Measurements from ENCODE around the gene BHLHE23.

The BHLHE23 gene

DNA sequence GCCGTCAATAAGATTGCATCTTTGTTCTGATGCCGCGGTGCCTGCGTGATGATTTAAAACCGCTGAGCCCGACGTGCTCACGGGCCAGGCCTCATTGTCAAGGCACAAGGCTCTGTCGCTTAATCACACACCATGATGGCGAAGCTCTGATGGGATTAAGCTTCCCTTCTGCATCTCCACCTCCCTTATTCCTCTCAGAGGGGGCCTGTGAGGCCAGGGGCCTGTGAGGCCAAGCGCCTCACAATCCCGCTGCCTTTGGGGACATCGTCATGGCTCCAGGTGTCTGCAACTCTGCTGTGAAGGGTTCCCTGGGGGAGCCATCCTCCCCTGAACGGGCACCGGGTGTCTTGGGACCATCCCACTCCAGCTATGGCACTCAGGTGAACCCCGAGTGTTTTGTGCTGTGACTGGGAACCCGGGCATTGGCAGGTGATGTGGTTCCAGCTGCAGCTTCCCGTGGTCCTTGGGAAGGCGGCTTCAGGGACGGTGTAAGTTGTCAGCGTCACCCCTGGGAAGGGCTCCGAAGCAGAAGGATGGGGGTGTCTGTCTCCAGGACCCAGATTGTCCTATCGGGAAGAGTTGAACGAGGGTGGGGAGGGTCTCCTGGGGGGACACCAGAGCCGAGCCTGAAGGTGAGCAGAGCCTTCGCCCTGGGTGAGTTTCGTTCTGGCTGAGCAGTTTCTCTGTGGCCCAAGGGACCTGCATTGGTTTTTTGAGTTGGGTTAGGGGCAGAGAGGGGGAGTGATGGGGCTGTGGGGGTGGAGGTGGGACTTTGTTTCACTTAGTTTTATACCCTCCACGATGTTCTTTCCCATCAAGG is 18.0 kb upstream of the BHLHE23 start:
- DNase-seq = no peak

DNA sequence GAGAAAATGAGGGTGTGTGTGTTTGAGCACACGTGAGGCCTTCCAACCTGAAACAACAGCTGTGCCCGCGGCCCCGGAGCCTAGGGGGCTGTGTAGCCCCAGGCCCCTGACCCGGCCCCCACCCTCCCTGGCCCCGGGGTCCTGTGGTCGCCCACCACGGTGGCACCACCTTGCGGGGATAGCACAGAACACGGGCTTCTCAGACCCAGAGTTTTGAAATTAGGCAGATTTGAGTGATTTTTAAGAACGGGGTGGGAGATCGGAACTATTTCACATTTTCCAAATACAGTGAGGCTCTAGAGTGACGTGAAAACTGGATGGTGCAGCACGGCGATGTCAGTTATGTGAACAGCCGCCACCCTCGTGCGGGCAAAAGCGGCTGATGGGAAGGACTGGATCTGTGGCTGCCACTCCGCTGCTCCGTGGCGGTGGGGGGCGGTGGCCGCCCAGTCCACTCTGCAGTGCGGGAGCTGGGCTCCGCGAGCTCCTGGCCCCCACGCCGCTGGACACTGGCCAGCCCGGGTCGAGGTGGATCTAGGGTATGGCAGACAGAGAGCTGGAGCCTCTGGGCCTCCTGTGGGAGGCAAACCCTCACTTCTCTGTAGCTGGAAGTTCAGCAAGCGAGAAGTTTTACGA is 17.3 kb upstream of the BHLHE23 start:
- no peak for DNase-seq

DNA sequence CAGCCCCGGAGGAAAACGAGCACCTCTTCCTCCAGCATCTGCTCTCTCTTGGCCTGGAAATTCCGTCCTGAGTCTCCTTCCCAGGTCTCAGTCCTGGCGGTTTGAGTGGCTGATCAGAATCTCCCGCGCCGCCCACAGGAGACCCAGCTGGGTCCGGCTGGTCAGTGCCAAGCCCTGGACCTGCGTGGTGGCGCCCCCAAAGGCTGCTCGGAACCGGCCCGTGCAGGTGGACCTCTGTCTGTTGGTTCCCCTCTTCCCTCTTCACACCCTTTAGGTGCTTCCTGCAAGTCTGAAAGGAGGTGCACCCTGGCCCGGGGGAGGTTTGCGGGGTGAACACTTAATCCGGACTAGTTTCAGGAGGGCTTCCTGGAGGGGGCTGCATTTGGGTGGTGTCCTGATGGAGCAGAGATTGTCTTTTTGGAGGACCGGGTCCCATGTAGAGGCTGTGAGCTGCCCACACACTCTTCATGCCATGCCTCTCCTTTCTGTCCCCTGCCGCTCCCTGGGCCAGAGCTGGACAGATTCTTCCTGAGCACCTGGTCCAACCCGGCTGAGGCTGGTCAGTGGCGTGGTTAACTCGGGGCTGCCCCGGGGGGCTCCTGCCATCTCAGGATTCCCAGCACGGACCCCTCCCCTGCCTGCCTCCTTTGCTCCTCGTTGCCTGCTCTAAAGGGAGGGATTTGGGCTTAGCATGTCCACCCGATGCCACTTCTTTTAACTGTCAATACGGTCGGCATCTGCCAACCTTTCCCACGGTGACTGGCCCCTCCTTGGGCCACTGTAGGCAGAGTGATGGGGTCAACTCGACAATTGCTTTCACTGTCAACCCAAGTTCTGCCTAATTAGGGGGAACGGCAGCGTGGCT is 16.5 kb upstream of the BHLHE23 start:
- DNase-seq = no peak

DNA sequence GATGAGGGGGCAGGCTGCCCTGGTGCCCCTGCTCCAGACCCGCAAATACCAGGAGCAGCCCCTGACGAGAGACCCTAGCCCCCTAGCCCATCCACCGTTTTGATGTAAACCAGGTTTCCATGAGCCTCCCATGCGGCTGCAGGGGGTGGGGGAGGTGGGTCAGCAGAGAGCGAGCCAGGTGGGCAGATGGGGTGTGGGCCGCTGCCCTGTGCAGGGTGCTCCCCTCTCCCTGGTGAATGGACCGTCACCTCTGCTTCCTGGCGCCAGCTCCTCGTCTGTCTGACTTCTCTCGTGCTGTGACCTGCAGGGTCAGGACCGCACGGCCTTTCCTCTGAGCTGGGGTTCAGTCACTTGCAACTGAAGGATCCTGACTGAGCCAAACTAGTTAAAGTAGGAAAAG is 15.7 kb upstream of the BHLHE23 start:
- no peak for DNase-seq

DNA sequence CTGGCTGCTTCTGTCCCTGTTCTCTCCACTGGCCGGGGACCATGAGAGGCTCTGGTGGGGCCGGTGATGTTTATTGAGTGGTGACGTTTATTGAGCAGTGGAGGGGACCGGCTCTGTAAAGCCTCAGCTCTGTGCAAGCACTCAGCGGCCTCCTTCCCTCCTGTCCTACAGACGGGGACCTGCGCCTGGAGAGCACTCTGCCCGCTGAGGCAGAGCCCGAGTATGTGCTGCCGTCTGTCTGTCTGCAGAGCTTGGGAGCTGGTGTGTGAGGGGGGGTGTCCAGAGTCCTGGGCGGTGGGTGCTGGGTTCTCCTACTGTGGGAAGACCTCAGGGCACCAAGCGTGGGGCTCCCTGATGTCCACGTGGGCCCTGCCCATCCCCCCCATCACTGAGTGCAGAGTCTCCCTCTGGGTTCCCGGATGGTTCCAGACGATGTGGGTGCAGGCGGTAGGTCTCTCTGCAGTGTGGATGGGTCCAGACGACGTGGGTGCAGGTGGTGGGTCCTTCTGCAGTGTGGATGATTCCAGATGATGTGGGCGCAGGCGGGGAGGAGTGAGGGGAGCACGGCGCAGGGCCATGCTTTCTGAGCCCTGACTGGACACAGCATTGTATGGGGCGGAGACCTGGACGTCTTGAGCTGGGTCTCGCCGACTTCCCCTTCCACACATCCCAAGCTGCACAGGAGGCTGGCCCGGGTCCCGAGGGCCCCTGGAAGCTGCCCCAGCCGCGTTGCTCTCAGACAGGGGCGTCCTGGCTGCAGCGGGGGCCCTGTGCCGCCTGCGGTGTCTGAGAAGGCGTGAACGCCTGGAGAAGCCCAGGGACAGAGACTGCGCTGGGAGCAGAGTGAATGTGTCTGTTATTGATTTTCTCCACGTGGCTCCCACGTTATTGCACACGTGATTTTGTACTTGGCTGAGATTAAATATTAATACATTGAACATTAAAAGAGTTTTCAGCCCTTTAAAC is 14.9 kb upstream of the BHLHE23 start:
- DNase-seq = no peak

DNA sequence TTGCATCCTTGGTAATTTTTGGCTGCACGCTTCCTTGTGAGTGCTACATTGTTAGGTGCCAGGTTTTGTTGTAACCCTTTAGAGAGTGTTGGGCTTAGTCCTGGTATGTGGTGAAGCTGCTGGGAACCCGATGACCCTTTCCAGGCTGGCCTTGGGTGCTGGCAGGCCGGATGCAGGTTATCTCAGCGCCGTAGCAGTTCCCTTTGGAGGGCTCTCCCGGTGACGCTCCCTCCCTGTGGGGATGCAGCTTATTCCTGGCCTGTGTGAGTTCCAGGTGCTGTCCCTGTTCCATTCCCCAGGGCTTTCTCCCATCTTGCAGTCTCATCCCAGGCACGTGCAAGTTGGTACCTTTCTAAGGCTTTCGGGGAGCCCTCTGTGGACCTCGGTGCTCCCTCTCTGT is 13.9 kb upstream of the BHLHE23 start:
- no peak for DNase-seq

DNA sequence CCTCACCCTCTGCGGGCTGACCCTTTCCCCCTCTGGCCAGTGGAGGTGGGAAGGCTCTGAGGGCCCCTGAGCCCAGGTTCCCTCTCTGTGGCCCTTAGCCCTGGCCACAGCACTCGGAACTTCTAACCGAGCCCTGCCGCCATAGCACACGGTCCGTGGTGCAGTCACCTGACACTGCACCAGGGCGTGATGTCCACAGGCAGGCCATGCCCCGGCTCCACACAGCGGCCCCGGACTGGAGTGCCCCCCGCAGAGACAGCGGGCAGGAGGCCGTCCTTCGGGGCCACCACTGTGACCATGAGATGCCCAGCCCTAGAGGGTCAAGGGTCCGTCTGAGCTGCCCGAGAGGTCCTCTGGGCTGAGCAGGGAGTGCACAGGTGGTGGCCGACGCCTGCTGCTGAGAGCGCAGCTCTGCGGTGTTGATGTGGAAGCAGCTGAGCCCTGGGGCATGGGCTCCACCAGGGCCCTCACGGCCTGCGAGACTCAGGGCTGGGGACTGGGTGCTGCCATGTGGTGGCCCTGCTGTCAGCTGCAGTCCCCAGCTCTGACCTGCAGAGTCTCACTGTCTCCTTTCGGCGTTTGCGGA is 11.2 kb upstream of the BHLHE23 start:
- no peak for DNase-seq

DNA sequence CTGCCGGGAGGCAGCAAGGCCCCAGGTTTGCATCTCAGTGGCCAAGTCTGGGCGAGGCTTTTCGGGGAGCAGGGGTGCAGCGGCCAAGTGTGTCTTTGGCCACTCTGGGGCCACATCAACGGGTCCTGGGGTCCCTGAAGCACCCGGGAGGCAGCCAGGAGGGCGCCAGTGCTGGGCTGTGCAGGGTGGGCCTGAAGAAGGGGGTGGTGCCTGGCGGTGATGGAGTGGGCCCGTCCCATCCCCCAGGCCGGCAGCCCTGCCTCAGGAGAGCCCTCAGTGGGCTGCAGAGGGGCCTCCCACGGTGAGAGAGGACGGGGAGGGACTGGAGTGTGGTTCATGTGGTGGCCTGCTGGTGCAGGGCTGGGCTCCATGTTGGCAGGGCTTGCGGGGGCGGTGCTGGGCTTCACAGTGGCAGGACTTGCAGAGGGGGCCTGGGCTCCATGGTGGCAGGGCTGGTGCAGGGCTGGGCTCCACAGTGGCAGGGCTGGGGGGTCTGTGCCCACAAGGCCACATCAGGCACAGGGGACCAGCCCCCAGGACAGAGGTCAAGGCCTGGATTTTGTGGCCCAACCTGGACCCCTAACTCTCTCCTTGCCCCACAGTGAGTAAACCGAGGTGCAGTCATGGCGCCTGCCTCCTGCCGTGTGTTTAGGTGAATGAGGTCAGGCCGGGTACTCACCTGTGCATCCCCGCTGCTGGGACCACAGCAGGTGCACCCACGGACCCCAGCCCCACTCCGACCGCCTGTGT is 10.5 kb upstream of the BHLHE23 start:
- DNase-seq = no peak

DNA sequence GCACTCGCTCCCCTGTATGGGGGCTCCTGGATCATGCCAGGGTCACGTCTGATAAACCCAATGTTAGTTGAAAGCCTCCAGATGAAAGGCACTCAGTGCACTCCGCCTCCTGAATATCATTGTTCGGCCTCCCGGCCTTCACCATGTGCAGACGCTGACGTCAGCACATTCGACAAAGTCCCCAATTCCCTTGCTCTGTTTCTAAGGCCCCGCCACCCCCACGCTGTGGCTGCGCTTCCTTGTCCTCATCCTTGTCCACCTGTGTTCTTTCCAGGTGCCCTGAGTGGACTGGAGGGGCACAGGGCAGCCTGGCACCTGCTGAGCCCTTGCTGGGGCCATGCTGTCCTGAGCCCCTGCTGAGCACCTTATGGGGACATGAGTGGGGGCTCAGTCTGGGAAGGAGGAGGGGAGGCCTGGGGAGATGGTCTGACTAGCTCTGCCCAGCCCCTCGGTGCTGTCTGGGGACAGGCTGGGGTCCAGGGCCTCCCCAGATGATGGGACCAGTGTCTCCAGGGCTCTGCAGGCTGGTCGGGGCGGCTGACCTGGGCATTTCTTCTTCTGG is 9.8 kb upstream of the BHLHE23 start:
- DNase-seq = no peak

DNA sequence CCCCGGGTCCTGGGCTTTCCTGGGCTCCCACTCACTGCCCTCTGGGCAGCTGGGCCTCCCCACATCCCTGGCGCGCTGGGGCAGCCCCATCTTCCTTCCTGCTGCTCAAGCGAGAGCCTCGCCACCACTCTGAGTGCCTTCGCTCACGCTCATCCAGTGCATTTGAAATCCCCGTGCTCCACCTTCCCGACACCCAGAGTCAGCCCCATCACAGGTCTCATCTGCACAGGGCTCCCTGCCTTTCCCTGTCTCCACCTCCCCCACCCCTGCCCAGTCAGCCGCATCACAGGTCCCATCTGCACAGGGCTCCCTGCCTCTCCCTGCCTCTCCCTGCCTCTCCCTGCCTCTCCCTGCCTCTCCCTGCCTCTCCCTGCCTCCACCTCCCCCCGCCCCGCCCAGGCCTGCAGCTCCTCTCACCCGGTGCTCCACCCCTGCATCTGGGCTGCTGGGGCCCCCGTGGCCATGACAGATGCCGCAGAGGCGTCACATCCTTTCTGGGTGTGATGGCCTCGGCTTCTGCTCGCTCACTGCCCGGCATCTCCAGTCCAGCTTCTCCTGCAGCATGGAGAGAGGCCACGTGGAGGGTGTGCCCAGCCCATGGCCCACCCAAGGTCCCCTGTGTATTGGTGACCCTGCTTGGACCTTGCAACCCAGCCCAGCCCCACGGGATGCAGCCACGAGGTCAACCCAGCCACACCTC is 9.0 kb upstream of the BHLHE23 start:
- no peak for DNase-seq

DNA sequence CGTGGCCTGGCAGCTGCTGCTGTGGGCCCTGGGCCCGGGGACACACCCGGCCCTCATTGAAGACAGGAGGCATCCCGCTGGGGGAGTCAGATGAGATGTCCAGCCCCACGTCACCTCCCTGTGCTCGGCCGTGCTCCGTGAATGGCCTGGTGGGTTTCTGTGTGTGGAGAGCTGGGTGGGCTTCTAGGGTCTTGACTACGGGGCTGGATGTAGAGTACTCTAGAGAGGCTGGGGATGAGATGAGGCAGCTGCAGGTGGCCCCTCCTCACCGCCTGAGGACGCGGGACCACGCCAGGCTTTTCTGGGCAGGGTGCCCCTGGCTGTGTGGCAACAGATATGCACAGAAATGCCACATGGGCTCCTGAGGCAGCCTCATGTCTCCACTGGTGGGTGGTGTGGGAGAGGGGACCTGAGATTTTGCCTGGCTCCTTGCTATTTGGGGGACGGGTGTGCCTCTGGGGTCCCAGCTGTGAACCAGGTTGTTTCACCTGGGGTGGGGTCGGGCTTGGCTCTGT is 8.4 kb upstream of the BHLHE23 start:
- no peak for DNase-seq

DNA sequence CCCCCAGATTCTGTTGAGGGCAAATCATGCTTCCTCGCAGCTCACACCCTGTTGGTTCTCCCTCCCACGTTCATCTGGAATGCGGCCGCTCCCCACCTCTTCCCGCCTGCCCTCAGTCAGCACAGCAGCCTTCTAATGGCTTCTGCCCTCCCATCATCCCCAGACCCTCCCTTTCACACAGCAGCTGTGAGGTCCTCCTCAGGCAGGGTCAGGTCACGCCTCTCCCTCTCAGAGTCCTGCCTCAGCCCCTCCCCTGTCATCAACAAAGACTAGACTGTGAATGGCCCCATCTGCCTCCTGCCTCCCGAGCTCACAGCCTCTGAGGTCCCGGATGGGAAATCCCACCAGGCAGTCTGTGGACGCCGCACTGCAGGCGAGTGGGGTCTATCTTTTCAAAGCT is 7.9 kb upstream of the BHLHE23 start:
- DNase-seq = no peak

DNA sequence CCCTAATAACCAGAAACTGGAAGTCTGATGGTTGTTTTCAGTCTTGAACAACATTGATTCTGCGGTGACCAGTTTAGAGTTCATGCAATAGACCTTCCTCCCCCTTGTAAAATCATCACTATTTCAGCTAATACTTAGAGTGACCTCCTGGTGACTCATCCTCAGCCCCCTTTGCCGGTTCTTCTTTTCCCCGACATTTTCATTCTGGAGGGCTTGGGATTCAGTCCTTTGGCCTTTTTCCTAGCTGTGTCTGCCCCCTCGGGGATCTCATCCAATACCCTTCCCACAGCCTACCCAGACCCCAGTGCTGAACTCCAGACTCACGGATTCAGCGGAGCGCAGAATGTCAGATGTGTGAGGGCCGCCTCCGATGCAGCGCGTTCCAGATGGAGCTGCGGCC is 7.5 kb upstream of the BHLHE23 start:
- DNase-seq = no peak

DNA sequence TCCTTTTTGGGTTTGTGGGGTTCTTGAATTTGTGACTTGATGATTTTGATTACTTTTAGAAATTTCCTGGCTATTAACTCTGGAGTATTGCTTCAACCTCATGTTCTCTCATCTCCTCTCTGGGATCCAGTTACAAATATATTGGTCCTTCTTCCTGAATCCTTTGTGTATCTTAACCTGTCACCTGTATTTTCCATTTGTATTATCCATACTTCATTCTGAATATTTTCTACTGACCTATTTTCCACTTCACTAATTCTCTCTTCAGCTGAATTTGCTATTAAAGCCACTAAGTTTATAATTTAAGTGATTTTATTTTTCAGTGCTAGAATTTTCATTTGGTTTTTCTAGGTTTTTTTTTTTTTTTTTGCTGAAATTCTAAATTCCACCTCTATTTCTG is 6.4 kb upstream of the BHLHE23 start:
- DNase-seq = no peak

DNA sequence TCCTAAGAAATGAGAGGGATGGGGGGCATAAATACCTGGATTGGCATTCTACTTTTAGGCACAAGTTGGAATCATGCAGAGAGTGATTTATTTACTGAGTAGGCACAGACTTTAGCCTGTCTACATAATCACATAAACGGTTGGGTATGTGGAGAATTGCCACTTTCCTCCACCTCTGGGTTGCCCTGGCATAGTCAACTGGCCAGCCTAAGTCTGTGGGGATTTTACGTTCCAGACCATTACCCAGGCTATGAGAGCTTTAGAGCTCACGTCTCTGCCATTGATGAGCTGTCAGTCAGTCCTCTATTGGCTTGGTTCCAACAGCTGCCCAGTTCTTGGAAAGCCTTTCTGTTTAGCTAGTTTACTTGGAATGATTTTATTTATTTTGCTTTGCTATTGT is 5.0 kb upstream of the BHLHE23 start:
- peak; percentile 19 for DNase-seq

DNA sequence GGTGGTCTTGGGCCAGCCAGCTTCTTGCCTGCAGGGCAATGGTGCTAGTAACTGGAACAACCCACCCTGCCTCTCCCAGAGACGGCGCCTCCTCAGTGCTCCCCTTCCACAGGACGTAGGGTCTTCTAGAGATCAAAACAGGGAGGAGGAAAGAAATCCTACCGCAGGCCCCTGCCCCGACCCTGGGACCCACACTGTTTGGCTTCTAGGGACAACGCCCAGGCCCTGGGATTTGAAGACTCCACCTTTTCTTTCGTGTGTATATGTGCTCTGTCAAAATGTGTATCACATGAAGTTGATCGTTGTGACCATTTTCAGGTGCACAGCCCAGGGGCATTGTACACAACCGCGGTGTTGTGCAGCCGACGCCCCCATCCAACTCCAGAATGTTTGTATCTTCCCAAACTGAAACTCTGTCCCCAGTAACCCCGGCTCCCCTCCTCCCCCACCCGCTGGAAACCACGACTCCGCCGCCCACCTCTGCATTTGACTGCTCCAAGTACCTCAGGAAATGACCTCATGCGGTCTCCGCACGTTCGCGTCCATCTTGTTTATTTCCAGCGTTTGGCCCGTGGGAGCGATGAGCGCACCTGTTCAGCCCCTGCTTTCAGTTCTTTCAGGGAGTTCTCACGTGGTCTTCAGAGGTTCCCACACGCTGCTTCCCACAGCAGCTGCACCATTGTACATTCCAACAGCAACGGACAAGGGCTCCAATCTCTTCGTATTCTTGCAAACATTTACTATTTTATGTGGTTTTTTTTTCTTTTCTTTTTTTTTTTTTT is 3.4 kb upstream of the BHLHE23 start:
- peak; percentile 11 for DNase-seq

DNA sequence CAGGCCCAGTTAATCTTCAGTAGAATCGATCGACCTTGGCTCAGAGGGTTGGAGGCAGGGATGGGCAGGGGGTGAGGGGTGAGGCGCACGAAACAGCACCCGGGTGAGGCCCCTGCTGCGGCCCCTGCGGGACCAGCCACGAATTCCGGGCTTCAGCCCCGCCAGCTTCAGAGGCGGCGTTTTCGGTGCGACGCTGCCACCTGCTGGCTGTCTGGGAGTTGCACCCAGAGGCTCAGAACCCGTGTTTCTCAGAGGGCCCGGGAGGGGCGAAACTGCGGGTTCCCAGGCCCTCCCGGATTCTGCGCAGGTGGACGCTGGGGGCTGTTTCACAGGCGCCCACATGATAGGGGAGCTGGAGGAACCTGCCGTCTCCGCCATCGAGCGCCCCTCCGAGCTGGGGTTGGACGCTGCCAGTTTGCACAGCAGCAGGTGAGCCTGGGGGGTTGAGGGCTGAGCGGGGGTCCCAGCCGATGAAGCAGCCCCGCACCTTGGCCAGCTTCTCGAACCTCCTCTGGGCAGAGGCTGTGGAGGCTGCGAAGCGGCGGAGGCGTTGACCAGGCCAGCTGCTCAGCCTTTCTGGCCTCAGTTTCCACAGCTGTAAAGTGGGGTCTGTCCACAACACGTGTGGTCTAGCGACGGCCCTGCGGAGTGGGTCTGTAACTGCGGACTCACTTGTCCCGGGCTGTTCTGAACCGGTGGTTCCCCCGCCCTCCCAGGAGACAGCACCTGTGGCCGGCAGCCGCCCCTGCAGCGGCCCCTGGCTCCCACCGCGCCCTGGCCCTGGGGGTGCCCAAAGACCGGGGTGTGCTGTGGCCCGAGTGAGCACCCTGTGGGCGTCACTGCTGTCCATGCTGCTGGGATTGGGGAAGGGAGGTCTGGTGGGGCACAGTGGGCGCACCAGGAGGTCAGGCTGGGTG is 2.5 kb upstream of the BHLHE23 start:
- DNase-seq = peak; percentile 66

DNA sequence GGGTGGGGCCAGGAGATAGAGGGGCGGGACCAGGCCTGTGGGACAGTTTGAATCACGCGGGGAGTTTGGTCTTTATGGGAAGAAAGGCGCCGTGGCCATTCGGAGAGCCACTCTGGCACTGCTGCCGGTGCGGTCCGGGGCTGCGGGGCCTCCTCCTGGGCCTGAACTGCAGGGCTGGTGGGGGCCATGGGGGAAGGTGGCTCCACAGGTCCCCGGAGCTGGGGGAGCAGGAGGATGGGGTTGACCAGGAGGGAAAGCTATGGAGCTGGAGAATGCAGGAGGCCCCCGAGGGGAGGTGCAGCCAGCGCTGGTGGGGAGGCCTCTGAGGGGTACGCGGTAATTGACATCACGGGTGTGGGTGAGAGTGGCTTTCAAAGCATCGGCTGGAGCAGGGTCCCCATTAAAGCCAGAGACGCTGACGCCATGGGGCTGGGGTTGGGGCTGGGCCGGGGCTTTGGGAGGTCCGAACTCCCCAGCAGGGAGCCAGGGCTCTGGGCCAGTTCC is 1.8 kb upstream of the BHLHE23 start:
- no peak for DNase-seq
